Measurements from ENCODE around the gene LACTBL1.

Gene LACTBL1

GRCh38 chr1:22913421-22914141 lies 59.1 kb downstream of the LACTBL1 start:
- DNase-seq (ENCODE audit: low read depth) = no peak

GRCh38 chr1:22912311-22912710 lies 60.4 kb downstream of the LACTBL1 start:
- DNase-seq (ENCODE audit: low read depth) = no peak

GRCh38 chr1:22910986-22911651 lies 61.5 kb downstream of the LACTBL1 start:
- DNase-seq (ENCODE audit: low read depth) = no peak

- DNase-seq (ENCODE audit: low read depth) = no peak
Observed at GRCh38 chr1:22910286-22910685, 62.4 kb downstream of the LACTBL1 start.

GRCh38 chr1:22908880-22909426 lies 63.7 kb downstream of the LACTBL1 start:
- no peak for DNase-seq (ENCODE audit: low read depth)

- DNase-seq (ENCODE audit: low read depth) = no peak
Observed at GRCh38 chr1:22907528-22907927, 65.1 kb downstream of the LACTBL1 start.

GRCh38 chr1:22906968-22907367 lies 65.7 kb downstream of the LACTBL1 start:
- DNase-seq (ENCODE audit: low read depth) = no peak

GRCh38 chr1:22903113-22903512 lies 69.6 kb downstream of the LACTBL1 start:
- no peak for DNase-seq (ENCODE audit: low read depth)

All from activated T-cell treated with anti-CD3 and anti-CD28 coated beads for 24 hours (primary cell).